ENCODE data around the gene TEX26.

DNA sequence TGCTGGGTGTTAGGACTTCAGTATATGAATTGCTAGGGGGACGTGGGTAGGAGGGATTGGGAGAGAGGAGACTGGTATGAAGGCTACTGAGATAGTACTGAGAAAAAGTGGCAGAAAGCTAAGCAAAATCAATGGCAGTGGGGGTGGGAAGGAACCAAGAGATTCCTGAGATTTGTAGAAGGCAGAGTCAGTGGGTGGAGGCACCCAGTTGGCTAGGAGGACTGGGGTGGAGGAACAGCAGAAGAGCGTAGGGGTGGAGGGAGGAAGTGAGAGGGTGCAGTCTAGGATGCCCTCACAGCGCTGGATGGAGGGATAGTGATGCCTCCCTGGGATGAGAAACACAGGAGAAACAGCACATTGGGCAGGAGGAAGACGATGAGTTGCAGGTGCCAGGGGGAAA lies 32.0 kb upstream of the TEX26 start:
- TF ChIP-seq, protein P1, sequence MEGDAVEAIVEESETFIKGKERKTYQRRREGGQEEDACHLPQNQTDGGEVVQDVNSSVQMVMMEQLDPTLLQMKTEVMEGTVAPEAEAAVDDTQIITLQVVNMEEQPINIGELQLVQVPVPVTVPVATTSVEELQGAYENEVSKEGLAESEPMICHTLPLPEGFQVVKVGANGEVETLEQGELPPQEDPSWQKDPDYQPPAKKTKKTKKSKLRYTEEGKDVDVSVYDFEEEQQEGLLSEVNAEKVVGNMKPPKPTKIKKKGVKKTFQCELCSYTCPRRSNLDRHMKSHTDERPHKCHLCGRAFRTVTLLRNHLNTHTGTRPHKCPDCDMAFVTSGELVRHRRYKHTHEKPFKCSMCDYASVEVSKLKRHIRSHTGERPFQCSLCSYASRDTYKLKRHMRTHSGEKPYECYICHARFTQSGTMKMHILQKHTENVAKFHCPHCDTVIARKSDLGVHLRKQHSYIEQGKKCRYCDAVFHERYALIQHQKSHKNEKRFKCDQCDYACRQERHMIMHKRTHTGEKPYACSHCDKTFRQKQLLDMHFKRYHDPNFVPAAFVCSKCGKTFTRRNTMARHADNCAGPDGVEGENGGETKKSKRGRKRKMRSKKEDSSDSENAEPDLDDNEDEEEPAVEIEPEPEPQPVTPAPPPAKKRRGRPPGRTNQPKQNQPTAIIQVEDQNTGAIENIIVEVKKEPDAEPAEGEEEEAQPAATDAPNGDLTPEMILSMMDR (IDR thresholded peaks at IDR 0.05; ENCODE audit: insufficient read depth, low read length, poor library complexity, severe bottlenecking), result no peak
- no peak for TF ChIP-seq EZH2phosphoT487 (conservative IDR thresholded peaks at IDR 0.05; ENCODE audit: low read length)
